GM10847 (cell line): ENCODE data around the gene SLC22A13.

Experiments used
- POLR2A ChIP-seq: IDR thresholded peaks from 2 replicates; pipeline ENCODE4 v1.6.1; 2011; ENCODE audit not compliant: insufficient read length; ENCODE audit errors: extremely low read depth

Gene SLC22A13

GRCh38 chr3:38251197-38251596 lies 14.4 kb upstream of the SLC22A13 start:
- no peak for TF ChIP-seq POLR2A

GRCh38 chr3:38253704-38254103 lies 11.9 kb upstream of the SLC22A13 start:
- TF ChIP-seq POLR2A = no peak

- TF ChIP-seq POLR2A = no peak
Measured at GRCh38 chr3:38254872-38255271, 10.7 kb upstream of the SLC22A13 start.

- no peak for TF ChIP-seq POLR2A
Measured at GRCh38 chr3:38255627-38256026, 10.0 kb upstream of the SLC22A13 start.

DNA sequence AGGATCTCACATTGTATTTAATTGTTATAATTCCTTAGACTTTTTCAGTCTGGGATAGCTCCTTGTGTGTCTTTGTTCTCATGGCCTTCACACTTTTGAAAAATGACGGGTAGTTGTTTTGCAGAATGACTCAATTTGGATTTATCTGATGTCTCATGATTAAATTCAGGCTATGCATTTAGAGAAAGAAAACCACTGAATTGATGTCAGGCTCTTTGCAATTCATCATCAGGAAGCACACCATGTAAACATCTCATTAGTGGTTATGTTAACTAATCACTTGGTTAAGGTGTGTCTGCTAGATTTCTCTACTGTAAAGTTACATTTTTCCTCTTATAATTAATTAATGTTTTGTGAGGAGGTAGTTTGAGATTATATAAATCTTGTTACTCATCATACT lies 8.0 kb upstream of the SLC22A13 start:
- no peak for TF ChIP-seq POLR2A

- TF ChIP-seq POLR2A = no peak
Measured at GRCh38 chr3:38260474-38260873, 5.1 kb upstream of the SLC22A13 start.

DNA sequence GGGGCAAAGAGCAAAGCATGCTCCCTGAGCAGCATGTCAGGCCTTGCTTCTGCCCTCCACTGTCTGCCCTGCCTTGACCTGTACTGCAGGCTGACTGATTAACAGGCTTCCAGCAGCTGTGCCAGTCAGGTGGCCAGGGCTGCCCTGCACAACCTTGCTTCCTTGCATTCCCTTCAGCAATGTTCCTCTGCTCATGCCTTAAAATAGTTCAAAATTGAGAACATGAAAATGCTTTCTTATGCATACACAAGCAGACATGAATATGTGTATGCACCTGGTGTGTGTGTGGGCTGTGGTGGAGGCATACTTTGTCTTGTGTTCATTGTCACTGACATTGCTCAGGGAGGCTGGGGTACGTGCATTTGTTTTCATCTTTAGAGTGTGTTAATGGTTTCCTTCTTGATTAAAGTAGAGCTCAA lies 1.2 kb upstream of the SLC22A13 start:
- no peak for TF ChIP-seq POLR2A

DNA sequence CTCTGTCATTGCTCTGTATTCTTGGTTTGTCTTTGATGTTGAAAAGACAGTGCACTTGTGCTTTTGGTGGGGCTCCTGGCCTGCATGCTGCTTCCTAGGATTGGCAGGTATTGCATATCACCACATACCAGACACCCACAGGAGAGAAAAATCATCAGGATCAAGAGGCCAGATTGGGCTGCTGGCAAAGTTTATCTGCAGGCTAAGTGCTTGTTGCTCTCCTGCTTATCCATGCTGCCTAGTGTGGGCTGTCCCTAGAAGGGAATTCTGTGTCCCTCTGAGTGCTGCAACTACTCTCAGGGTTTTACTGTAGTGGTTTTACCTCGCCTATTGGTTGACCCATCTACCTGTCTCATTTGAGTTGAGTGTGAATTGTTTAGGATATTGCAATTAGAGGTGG lies 833 bp upstream of the SLC22A13 start:
- TF ChIP-seq POLR2A = no peak

GRCh38 chr3:38266810-38267209 lies 1.2 kb downstream of the SLC22A13 start:
- TF ChIP-seq POLR2A = no peak

- TF ChIP-seq POLR2A = no peak
Measured at GRCh38 chr3:38267662-38268061, 2.0 kb downstream of the SLC22A13 start.

DNA sequence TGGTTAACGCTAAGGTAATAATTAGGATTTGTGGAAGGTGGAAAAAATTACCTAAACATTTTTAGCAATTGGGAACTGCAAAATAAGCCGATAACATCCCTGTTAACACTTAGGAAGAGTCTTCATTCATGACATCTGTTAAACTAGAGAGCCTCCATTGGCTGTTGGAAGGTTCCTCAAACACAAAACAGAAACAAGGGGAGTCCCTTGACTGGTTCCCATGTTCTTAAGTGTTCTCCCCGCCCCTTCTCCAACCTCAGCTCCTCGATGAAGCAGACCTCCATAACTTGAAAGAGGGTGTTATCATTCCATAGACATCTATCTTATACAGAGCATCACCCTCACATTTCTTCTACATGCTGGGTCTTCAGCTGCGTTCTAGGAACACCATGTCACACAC lies 2.5 kb downstream of the SLC22A13 start:
- no peak for TF ChIP-seq POLR2A

DNA sequence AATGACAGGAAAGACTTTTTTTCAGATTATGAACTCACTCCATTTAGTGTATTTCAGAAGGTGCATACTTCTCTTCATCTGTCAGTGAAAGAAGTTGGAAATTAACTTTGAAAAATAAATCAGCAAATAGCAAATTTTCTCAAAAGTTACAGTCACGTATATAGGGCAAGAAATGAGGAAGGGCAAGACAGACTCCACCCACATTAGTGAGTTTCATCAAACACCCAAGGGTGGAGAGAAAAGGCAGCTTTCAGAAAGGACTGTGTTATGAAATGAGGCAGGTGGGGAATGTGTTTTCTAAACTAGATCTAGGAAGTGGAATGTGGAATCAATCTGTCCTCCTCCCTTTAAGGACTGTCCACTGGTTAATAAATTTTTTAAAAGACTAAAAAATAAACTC lies 2.9 kb downstream of the SLC22A13 start:
- TF ChIP-seq POLR2A = no peak

- no peak for TF ChIP-seq POLR2A
Measured at GRCh38 chr3:38270606-38271005, 5.0 kb downstream of the SLC22A13 start.

GRCh38 chr3:38271553-38271952 lies 5.9 kb downstream of the SLC22A13 start:
- TF ChIP-seq POLR2A = no peak

- no peak for TF ChIP-seq POLR2A
Measured at GRCh38 chr3:38274864-38275649, 9.4 kb downstream of the SLC22A13 start.

DNA sequence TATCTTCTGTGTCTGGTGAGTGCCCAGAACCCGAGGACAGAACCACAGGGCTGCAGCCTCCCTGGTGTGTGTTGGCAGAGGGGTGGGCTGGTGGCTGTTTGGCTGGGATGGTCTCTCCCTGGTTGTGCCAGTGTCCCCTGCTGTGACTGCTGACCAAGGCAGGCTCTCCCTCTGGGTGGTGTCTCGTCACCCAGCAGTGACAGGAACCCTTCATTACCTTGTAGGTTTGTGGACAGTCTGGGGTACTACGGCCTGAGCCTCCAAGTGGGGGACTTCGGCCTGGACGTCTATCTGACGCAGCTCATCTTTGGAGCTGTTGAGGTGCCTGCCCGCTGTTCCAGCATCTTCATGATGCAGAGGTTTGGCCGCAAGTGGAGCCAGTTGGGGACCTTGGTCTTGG lies 10.0 kb downstream of the SLC22A13 start:
- TF ChIP-seq POLR2A = no peak
